DND-41 (cell line): ENCODE data around the gene KIAA1755.

Source experiments
- EZH2 ChIP-seq: IDR thresholded peaks from 3 replicates; pipeline ENCODE4 v1.6.1; 2012; ENCODE audit warnings: borderline replicate concordance, low read depth, mild to moderate bottlenecking, moderate library complexity, low read length, inconsistent platforms; ENCODE audit not compliant: severe bottlenecking
- TF ChIP-seq, protein P1 (sequence below): IDR thresholded peaks from 2 replicates; pipeline ENCODE4 v1.5.1; 2012; ENCODE audit warnings: borderline replicate concordance, low read length, moderate library complexity, mild to moderate bottlenecking; ENCODE audit not compliant: poor library complexity, severe bottlenecking; ENCODE audit errors: extremely low read depth

DNA sequence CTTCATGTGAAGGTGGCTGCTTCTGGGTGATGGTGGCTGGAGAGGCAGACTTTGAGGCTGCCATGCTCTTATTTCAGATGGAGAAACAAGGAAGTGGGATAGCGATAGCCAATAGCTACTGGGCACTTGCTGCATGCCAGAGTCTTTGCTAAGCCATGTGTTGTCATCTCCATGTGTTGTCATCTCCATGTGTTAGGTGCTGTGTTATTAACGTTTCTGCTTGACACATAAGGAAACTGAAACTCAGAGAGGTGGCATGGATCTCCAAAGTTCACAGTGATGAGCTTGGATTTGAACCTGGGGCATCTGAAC lies 16.9 kb downstream of the KIAA1755 start:
- TF ChIP-seq, protein P1, sequence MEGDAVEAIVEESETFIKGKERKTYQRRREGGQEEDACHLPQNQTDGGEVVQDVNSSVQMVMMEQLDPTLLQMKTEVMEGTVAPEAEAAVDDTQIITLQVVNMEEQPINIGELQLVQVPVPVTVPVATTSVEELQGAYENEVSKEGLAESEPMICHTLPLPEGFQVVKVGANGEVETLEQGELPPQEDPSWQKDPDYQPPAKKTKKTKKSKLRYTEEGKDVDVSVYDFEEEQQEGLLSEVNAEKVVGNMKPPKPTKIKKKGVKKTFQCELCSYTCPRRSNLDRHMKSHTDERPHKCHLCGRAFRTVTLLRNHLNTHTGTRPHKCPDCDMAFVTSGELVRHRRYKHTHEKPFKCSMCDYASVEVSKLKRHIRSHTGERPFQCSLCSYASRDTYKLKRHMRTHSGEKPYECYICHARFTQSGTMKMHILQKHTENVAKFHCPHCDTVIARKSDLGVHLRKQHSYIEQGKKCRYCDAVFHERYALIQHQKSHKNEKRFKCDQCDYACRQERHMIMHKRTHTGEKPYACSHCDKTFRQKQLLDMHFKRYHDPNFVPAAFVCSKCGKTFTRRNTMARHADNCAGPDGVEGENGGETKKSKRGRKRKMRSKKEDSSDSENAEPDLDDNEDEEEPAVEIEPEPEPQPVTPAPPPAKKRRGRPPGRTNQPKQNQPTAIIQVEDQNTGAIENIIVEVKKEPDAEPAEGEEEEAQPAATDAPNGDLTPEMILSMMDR: no peak
- no peak for TF ChIP-seq EZH2
